Measurements from ENCODE around the gene KXD1. TPM values are rescaled to one million over a fixed set of nuclear protein-coding genes. Genes with fewer than 3 reads are reported as not detected.

KXD1 gene
- total RNA-seq, 1 donor from 2014 or later: 79.5 TPM

DNA sequence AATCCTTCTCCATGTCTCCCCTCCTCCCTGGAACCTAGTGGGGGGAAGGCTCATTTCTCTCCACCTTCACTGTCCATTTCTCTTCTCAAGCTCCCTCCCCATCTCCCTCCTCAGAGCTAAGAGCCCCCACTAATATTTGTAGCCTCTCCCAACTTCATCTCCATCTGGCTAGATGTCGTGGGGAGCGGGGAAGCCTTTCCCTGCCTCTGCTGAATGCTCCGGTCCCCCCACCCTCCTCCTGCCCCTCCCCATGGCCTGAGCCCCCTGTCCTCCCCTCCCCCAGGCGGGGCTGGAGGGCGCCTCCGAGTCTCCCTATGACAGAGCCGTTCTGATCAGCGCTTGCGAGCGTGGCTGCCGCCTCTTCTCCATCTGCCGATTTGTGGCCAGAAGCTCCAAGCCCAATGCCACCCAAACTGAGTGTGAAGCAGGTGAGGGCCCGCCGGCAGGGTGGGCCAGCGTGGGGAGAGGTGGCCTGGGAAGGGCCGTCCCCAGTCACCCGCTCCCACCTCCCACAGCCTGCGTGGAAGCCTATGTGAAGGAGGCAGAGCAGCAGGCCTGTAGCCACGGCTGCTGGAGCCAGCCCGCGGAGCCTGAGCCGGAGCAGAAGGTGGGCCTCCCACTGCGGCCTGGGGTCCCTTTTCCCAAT, 56.0 kb downstream of the KXD1 start:
- no peak for DNase-seq (ENCODE audit: low spot score)

DNA sequence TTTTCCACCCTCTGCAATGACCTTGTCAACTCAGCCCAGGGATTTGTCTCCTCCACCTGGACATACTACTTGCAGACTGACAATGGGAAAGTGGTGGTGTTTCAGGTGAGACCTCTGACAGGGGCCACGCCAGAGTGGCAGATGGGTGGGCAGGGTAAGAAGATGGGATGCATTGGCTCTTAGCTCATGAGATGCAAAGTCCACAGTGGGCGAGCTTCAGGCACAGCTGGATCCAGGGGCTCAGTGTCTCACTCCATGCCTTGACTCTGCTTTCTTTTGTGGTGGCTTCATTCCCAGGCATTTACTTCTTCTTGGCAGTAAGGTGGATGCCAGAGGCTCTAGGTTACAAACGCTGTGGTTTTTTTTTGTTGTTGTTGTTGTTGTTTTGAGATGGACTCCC, 58.4 kb downstream of the KXD1 start:
- no peak for DNase-seq (ENCODE audit: low spot score)

DNA sequence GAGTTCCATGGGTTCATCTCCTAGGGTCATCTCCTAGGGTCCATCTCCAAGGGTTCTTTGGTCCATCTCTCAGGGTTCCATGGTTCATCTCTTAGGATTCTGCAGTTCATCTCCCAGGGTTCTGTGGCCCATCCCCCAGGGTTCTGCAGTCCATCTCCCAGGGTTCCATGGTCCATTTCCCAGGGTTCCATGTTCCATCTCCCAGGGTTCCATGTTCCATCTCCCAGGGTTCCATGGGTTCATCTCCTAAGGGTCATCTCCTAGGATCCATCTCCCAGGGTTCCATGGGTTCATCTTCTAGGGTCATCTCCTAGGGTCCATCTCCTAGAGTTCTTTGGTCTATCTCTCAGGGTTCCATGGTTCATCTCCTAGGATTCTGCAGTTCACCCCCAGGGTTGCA, 59.9 kb downstream of the KXD1 start:
- DNase-seq (ENCODE audit: low spot score): no peak

DNA sequence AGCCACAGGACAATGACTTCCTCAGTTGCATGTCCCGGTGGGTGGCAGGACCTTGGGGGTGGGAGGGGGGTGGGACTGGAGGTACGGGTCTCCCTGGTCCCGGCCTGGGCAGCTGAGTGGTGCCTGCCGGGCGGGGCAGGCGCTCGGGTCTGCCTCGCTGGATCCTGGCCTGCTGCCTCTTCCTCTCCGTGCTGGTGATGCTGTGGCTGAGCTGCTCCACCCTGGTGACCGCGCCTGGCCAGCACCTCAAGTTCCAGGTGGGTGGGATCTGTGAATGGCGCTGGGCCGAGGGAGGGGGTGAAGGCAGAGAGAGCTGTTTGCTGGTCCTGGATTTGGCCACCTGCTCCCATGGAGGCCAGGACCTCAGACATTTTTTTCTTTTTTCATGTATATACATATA, 60.6 kb downstream of the KXD1 start:
- DNase-seq (ENCODE audit: low spot score): no peak

Other genes starting within 250 kb of the KXD1 start
- 99.8 TPM for gene LSM4, start 234.8 kb upstream of the KXD1 start, total RNA-seq
- gene PGPEP1, start 217.3 kb upstream of the KXD1 start, total RNA-seq: 48.5 TPM
- 84.1 TPM for gene GDF15, start 171.7 kb upstream of the KXD1 start, total RNA-seq
- gene LRRC25, start 160.2 kb upstream of the KXD1 start, total RNA-seq: 3.6 TPM
- 74.7 TPM for gene SSBP4, start 138.5 kb upstream of the KXD1 start, total RNA-seq
- 116 TPM for gene ISYNA1, start 119.7 kb upstream of the KXD1 start, total RNA-seq
- gene ELL, start 35.8 kb upstream of the KXD1 start, total RNA-seq: 29.2 TPM
- gene FKBP8, start 14.3 kb upstream of the KXD1 start, total RNA-seq: 162 TPM
- 1,235 TPM for gene UBA52, start 14.0 kb downstream of the KXD1 start, total RNA-seq
- gene REX1BD, start 30.9 kb downstream of the KXD1 start, total RNA-seq: 62.1 TPM
- 7.8 TPM for gene CRLF1, start 48.9 kb downstream of the KXD1 start, total RNA-seq
- gene TMEM59L, start 55.0 kb downstream of the KXD1 start, total RNA-seq: 1.3 TPM
- gene KLHL26, start 79.2 kb downstream of the KXD1 start, total RNA-seq: 14.9 TPM
- 19.7 TPM for gene CRTC1, start 125.8 kb downstream of the KXD1 start, total RNA-seq
- 1.8 TPM for gene COMP, start 233.4 kb downstream of the KXD1 start, total RNA-seq

Measured in ureter (tissue), 1 donor.